Femur (tissue), 1 donor: ENCODE data around the gene MTUS2.

Experiments used
- DNase-seq: peaks from one replicate; pipeline ENCODE4 v3.0.0-alpha.2; 2017

The MTUS2 gene

GRCh38 chr13:29496241-29496712 lies 676.1 kb downstream of the MTUS2 start:
- no peak for DNase-seq

- peak; percentile 89 for DNase-seq
These were observed 677.1 kb downstream of the MTUS2 start for GRCh38 chr13:29497137-29497654.

GRCh38 chr13:29498426-29499040 lies 678.4 kb downstream of the MTUS2 start:
- DNase-seq, result no peak

GRCh38 chr13:29499506-29500165 lies 679.5 kb downstream of the MTUS2 start:
- DNase-seq, result no peak

GRCh38 chr13:29500386-29500785 lies 680.2 kb downstream of the MTUS2 start:
- no peak for DNase-seq

- no peak for DNase-seq
These were observed 681.5 kb downstream of the MTUS2 start for GRCh38 chr13:29501674-29502073.

GRCh38 chr13:29502391-29503008 lies 682.4 kb downstream of the MTUS2 start:
- DNase-seq, result no peak

- DNase-seq, result no peak
These were observed 683.1 kb downstream of the MTUS2 start for GRCh38 chr13:29503041-29503837.

- DNase-seq, result no peak
These were observed 684.6 kb downstream of the MTUS2 start for GRCh38 chr13:29504691-29505090.

- DNase-seq, result no peak
These were observed 685.4 kb downstream of the MTUS2 start for GRCh38 chr13:29505511-29505910.

GRCh38 chr13:29505950-29506349 lies 685.8 kb downstream of the MTUS2 start:
- DNase-seq, result no peak

GRCh38 chr13:29507356-29507755 lies 687.2 kb downstream of the MTUS2 start:
- peak; percentile 64 for DNase-seq

- peak; percentile 91 for DNase-seq
These were observed 688.2 kb downstream of the MTUS2 start for GRCh38 chr13:29508130-29508875.

- no peak for DNase-seq
These were observed 688.7 kb downstream of the MTUS2 start for GRCh38 chr13:29508876-29509252.

GRCh38 chr13:29509999-29510589 lies 690.0 kb downstream of the MTUS2 start:
- DNase-seq, result no peak

- DNase-seq, result no peak
These were observed 690.5 kb downstream of the MTUS2 start for GRCh38 chr13:29510651-29511084.

- DNase-seq, result no peak
These were observed 691.1 kb downstream of the MTUS2 start for GRCh38 chr13:29511106-29511796.

GRCh38 chr13:29511980-29512379 lies 691.8 kb downstream of the MTUS2 start:
- DNase-seq, result no peak

- no peak for DNase-seq
These were observed 693.2 kb downstream of the MTUS2 start for GRCh38 chr13:29513002-29513980.
